HepG2 (cell line): ENCODE results near the gene UBAC2. TPM values are rescaled to one million over a fixed set of nuclear protein-coding genes. Genes with fewer than 3 reads are reported as not detected.

Experiments used
- CBX5 ChIP-seq: sonication (generic); formaldehyde crosslinking; IDR thresholded peaks from 2 replicates; pipeline ENCODE4 v1.4.0; 2020; ENCODE audit warnings: missing genetic modification reagents, borderline replicate concordance
- CERS6 ChIP-seq: sonication (generic); formaldehyde crosslinking; IDR thresholded peaks from 2 replicates; pipeline ENCODE4 v1.5.0; 2020; ENCODE audit warnings: missing genetic modification reagents
- CHD2 ChIP-seq: IDR thresholded peaks from 2 replicates; pipeline ENCODE4 v1.6.1; 2011; ENCODE audit warnings: low read depth, low read length, improper control_type of control experiment
- KDM3A ChIP-seq: IDR thresholded peaks from 2 replicates; pipeline ENCODE4 v1.6.1; 2018; ENCODE audit warnings: low read depth, missing compliant biosample characterization
- RBM39 ChIP-seq: fragments of 200-400 bp; formaldehyde crosslinking; IDR thresholded peaks from one replicate; pipeline ENCODE4 v1.6.1; 2018; ENCODE audit warnings: antibody characterized with exemption, mild to moderate bottlenecking, low read depth, low read length; ENCODE audit not compliant: poor library complexity, severe bottlenecking
- REPIN1 ChIP-seq: sonication (generic); formaldehyde crosslinking; IDR thresholded peaks from 2 replicates; pipeline ENCODE4 v1.8.0; 2022; ENCODE audit warnings: missing genetic modification reagents, low read depth, mild to moderate bottlenecking, borderline replicate concordance
- RFX5 ChIP-seq: IDR thresholded peaks from 2 replicates; pipeline ENCODE4 v1.6.1; 2011; ENCODE audit warnings: low read depth, low read length, improper control_type of control experiment
- SALL1 ChIP-seq: sonication (generic); formaldehyde crosslinking; IDR thresholded peaks from 2 replicates; pipeline ENCODE4 v1.8.0; 2022; ENCODE audit warnings: mild to moderate bottlenecking, missing genetic modification reagents
- SIN3A ChIP-seq: IDR thresholded peaks from 2 replicates; pipeline ENCODE4 v1.6.1; 2011; ENCODE audit warnings: low read depth, mild to moderate bottlenecking, control low read depth, low read length, borderline replicate concordance
- TGIF2 ChIP-seq: IDR thresholded peaks from 2 replicates; pipeline ENCODE4 v1.6.1; 2016; ENCODE audit warnings: control low read depth, missing compliant biosample characterization
- YY1 ChIP-seq: IDR thresholded peaks from 2 replicates; pipeline ENCODE4 v1.6.1; 2011; ENCODE audit warnings: low read length, low read depth, moderate library complexity, mild to moderate bottlenecking; ENCODE audit not compliant: insufficient read depth, insufficient replicate concordance
- ZNF136 ChIP-seq: sonication (generic); formaldehyde crosslinking; IDR thresholded peaks from 2 replicates; pipeline ENCODE4 v1.8.1; 2022; ENCODE audit warnings: low read depth, mild to moderate bottlenecking, moderate library complexity, missing genetic modification reagents
- ZNF256 ChIP-seq: sonication (generic); formaldehyde crosslinking; conservative IDR thresholded peaks from 2 replicates; pipeline ENCODE4 v1.4.0; 2020; ENCODE audit warnings: missing genetic modification reagents
- ZNF512 ChIP-seq: sonication (generic); formaldehyde crosslinking; IDR thresholded peaks from 2 replicates; pipeline ENCODE4 v1.4.0; 2020; ENCODE audit warnings: mild to moderate bottlenecking, missing genetic modification reagents
- ZNF558 ChIP-seq: sonication (generic); formaldehyde crosslinking; IDR thresholded peaks from 2 replicates; pipeline ENCODE4 v1.9.0; 2022; ENCODE audit warnings: mild to moderate bottlenecking, missing genetic modification reagents, borderline replicate concordance
- ZNF883 ChIP-seq: sonication (generic); formaldehyde crosslinking; IDR thresholded peaks from 2 replicates; pipeline ENCODE4 v1.5.1; 2020; ENCODE audit warnings: mild to moderate bottlenecking, missing genetic modification reagents; ENCODE audit errors: not compliant biosample characterization
- ZSCAN12 ChIP-seq: sonication (generic); formaldehyde crosslinking; IDR thresholded peaks from 2 replicates; pipeline ENCODE4 v1.9.0; 2021; ENCODE audit warnings: mild to moderate bottlenecking, missing genetic modification reagents
- polyA plus RNA-seq, 8 experiments: library from polyadenylated mRNA; depleted of rRNA in 3 of 8; stranded (reverse) in 7 of 8; unstranded in 1 of 8; fragments of >200 nt; fragmentation: Illumina TruSeq in 4 of 8; extraction: Trizol in 4 of 8; gene quantifications; 2 replicates each; pipeline versions ENCODE4 v1.2.1 to v1.2.3, GENCODE V29; 2011 to 2016; ENCODE audit warnings: low read depth in 4 of 8, missing spikeins in 1 of 8, mixed read lengths in 1 of 8; ENCODE audit not compliant: insufficient read depth in 1 of 8
- total RNA-seq, 5 experiments: library from RNA; depleted of rRNA; stranded (reverse); fragments of >200 nt; fragmentation: Illumina TruSeq; extraction: Trizol; gene quantifications; 2 replicates each; pipeline ENCODE4 v1.2.3, GENCODE V29; 2016; ENCODE audit warnings: low read depth in 1 of 5
- TF ChIP-seq, protein P1 (sequence below): sonication (generic); formaldehyde crosslinking; IDR thresholded peaks from 2 replicates; pipeline ENCODE4 v1.4.0; 2020; ENCODE audit warnings: mild to moderate bottlenecking, low read depth, missing genetic modification reagents
- TF ChIP-seq, protein P2 (sequence below): IDR thresholded peaks from 2 replicates; pipeline ENCODE4 v1.6.1; 2016; ENCODE audit warnings: low read depth, control low read depth
- TF ChIP-seq, protein P3 (sequence below): sonication (generic); formaldehyde crosslinking; IDR thresholded peaks from 2 replicates; pipeline ENCODE4 v1.4.0; 2020; ENCODE audit warnings: missing genetic modification reagents

The UBAC2 gene
- total and polyA plus RNA-seq, 2 of the 13 experiments (the other 11 are each of a cell fraction or from before 2014, with no cell fraction given): 61.3 to 80.8 TPM

GRCh38 chr13:99200432-99201167 is at the start of gene UBAC2 (continued):
- TF ChIP-seq RBM39 (peak; percentile 90), YY1 (peak; percentile 88), SALL1 (peak; percentile 51), REPIN1 (CRISPR knock-in tag) (no peak; the same call in 1 of the 2 replicates), CBX5 (CRISPR knock-in tag) (no peak), RFX5 (no peak; the same call in 1 of the 2 replicates), ZNF558 (CRISPR knock-in tag) (no peak; the same call in 1 of the 2 replicates), ZSCAN12 (CRISPR knock-in tag) (no peak), ZNF256 (0 out of 2 replicates have a peak, but pooled peaks have one; percentile 42), TGIF2 (peak; percentile 52; the same call in 1 of the 2 replicates), SIN3A (peak; percentile 88; the same call in 1 of the 2 replicates), ZNF883 (CRISPR knock-in tag) (no peak), ZNF512 (CRISPR knock-in tag) (no peak), KDM3A (CRISPR knock-in tag) (0 out of 2 replicates have a peak, but pooled peaks have one; percentile 22), CERS6 (CRISPR knock-in tag) (no peak), ZNF136 (CRISPR knock-in tag) (no peak), CHD2 (no peak)
- TF ChIP-seq, protein P1, sequence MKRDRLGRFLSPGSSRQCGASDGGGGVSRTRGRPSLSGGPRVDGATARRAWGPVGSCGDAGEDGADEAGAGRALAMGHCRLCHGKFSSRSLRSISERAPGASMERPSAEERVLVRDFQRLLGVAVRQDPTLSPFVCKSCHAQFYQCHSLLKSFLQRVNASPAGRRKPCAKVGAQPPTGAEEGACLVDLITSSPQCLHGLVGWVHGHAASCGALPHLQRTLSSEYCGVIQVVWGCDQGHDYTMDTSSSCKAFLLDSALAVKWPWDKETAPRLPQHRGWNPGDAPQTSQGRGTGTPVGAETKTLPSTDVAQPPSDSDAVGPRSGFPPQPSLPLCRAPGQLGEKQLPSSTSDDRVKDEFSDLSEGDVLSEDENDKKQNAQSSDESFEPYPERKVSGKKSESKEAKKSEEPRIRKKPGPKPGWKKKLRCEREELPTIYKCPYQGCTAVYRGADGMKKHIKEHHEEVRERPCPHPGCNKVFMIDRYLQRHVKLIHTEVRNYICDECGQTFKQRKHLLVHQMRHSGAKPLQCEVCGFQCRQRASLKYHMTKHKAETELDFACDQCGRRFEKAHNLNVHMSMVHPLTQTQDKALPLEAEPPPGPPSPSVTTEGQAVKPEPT (CRISPR knock-in tag): no peak
- TF ChIP-seq, protein P2, sequence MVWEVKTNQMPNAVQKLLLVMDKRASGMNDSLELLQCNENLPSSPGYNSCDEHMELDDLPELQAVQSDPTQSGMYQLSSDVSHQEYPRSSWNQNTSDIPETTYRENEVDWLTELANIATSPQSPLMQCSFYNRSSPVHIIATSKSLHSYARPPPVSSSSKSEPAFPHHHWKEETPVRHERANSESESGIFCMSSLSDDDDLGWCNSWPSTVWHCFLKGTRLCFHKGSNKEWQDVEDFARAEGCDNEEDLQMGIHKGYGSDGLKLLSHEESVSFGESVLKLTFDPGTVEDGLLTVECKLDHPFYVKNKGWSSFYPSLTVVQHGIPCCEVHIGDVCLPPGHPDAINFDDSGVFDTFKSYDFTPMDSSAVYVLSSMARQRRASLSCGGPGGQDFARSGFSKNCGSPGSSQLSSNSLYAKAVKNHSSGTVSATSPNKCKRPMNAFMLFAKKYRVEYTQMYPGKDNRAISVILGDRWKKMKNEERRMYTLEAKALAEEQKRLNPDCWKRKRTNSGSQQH (CRISPR knock-in tag): peak; percentile 61; the same call in 1 of the 2 replicates
- TF ChIP-seq, protein P3, sequence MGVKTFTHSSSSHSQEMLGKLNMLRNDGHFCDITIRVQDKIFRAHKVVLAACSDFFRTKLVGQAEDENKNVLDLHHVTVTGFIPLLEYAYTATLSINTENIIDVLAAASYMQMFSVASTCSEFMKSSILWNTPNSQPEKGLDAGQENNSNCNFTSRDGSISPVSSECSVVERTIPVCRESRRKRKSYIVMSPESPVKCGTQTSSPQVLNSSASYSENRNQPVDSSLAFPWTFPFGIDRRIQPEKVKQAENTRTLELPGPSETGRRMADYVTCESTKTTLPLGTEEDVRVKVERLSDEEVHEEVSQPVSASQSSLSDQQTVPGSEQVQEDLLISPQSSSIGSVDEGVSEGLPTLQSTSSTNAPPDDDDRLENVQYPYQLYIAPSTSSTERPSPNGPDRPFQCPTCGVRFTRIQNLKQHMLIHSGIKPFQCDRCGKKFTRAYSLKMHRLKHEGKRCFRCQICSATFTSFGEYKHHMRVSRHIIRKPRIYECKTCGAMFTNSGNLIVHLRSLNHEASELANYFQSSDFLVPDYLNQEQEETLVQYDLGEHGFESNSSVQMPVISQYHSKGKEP (CRISPR knock-in tag): no peak
